T-helper 2 cell treated with Interferon-gamma antibody and Interleukin-4, amounts not matched to agents 5 μg/mL and 100 μg/mL, for 36 hours (primary cell): ENCODE results near the gene SLC27A6.
"Not testable (repeated sequence)": the region's sequence is repeated elsewhere in the genome, so short reads cannot be mapped to it uniquely, and the experiment has no call there.

ENCODE experiments used
- DNase-seq: peaks from one replicate; pipeline ENCODE4 v3.0.0; 2021; ENCODE audit warnings: low spot score
- H3K27ac Mint-ChIP-seq: one replicate; pipeline ENCODE4 v1.8.0; 2021; ENCODE audit warnings: mild to moderate bottlenecking, mixed read lengths
- H3K27me3 Mint-ChIP-seq: one replicate; pipeline ENCODE4 v1.8.0; 2021; ENCODE audit warnings: low read depth, mixed read lengths
- H3K36me3 Mint-ChIP-seq: one replicate; pipeline ENCODE4 v1.8.0; 2021; ENCODE audit warnings: low read depth, mixed read lengths
- H3K4me1 Mint-ChIP-seq: one replicate; pipeline ENCODE4 v1.8.0; 2021; ENCODE audit warnings: low read depth, mixed read lengths
- H3K4me3 Mint-ChIP-seq: one replicate; pipeline ENCODE4 v1.8.0; 2022; ENCODE audit warnings: mild to moderate bottlenecking, moderate library complexity, mixed read lengths
- H3K9me3 Mint-ChIP-seq: one replicate; pipeline ENCODE4 v1.8.0; 2021; ENCODE audit warnings: mixed read lengths

SLC27A6 gene

GRCh38 chr5:129022599-129022998, 57.3 kb downstream of the SLC27A6 start:
- DNase-seq, result no peak
- Mint-ChIP-seq H3K9me3 (no peaks in the 10 kb centered on the region), H3K36me3 (no peaks in the 10 kb centered on the region), H3K27ac (no peak overlapping the region), H3K4me1 (no peaks in the 10 kb centered on the region), H3K4me3 (no peak overlapping the region), H3K27me3 (no peaks in the 10 kb centered on the region)

DNA sequence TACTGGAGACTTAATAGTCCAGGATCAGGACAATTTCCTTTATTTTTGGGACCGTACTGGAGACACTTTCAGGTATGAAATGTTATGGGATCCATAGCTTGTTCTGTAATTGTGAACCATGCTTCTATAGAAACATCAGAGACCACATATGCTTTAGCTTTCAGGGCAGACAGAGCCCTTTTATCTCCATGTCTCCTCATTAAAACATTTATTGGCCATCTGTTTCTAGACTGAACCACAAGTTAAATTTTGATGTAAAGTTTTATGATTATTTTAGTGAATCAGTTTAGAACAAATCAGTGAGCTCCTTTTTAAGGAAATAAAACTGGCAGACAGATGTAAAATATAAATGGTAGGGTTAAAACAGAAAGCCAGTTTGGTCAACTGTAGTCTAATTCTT, 62.0 kb downstream of the SLC27A6 start:
- no peaks in the 10 kb centered on the region for H3K36me3 Mint-ChIP-seq
- no peaks in the 10 kb centered on the region for H3K9me3 Mint-ChIP-seq
- DNase-seq, result no peak
- H3K4me1 Mint-ChIP-seq, result no peaks in the 10 kb centered on the region
- H3K27ac Mint-ChIP-seq, result no peak overlapping the region
- H3K4me3 Mint-ChIP-seq, result no peak overlapping the region
- no peaks in the 10 kb centered on the region for H3K27me3 Mint-ChIP-seq

- Mint-ChIP-seq H3K9me3 (no peaks in the 10 kb centered on the region), H3K36me3 (no peaks in the 10 kb centered on the region), H3K4me1 (no peaks in the 10 kb centered on the region), H3K4me3 (no peak overlapping the region), H3K27me3 (no peaks in the 10 kb centered on the region), H3K27ac (no peak overlapping the region)
- no peak for DNase-seq
Measured at GRCh38 chr5:129031886-129032683, 66.8 kb downstream of the SLC27A6 start.

DNA sequence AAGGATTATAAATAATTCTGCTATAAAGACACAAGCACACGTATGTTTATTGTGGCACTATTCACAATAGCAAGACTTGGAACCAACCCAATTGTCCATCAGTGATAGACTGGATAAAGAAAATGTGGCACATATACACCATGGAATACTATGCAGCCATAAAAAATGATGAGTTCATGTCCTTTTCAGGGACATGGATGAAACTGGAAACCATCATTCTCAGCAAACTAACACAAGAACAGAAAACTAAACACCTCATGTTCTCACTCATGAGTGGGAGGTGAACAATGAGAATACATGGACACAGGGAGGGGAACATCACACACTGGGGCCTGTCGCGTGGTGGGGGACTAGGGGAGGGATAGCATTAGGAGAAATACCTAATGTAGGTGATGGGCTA, 71.0 kb downstream of the SLC27A6 start:
- not testable (repeated sequence) for H3K36me3 Mint-ChIP-seq, H3K4me3 Mint-ChIP-seq, H3K27me3 Mint-ChIP-seq, DNase-seq, H3K27ac Mint-ChIP-seq, H3K9me3 Mint-ChIP-seq, H3K4me1 Mint-ChIP-seq

- no peaks in the 10 kb centered on the region for H3K4me1 Mint-ChIP-seq
- H3K27me3 Mint-ChIP-seq, result no peaks in the 10 kb centered on the region
- peaks cover 7% of the 10 kb centered on the region for H3K9me3 Mint-ChIP-seq
- no peak overlapping the region for H3K27ac Mint-ChIP-seq
- no peak for DNase-seq
- H3K4me3 Mint-ChIP-seq, result no peak overlapping the region
- no peaks in the 10 kb centered on the region for H3K36me3 Mint-ChIP-seq
Measured at GRCh38 chr5:129041196-129041881, 76.1 kb downstream of the SLC27A6 start.

DNA sequence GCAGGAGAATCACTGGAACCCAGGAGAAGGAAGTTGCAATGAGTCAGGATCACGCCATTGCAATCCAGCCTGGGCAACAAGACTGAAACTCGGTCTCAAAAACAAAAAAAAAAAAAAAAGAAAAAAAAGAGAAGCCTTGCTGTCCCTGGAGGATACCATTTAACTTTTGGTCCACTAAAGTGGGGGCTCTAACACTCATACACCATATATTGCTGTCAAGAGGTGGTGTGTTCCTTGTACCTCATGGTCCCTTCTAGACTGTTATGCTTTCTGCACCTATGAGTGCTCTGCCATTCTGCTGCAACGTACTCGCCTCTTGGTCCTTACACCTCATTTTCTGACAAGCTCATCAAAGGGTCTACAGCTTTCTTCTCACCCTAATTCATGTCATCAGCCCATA, 77.0 kb downstream of the SLC27A6 start:
- Mint-ChIP-seq H3K4me1 (no peaks in the 10 kb centered on the region), H3K27me3 (no peaks in the 10 kb centered on the region), H3K9me3 (peaks cover 7% of the 10 kb centered on the region), H3K36me3 (no peaks in the 10 kb centered on the region), H3K4me3 (no peak overlapping the region), H3K27ac (no peak overlapping the region)
- no peak for DNase-seq

GRCh38 chr5:129043894-129044293, 78.6 kb downstream of the SLC27A6 start:
- Mint-ChIP-seq H3K27me3 (no peaks in the 10 kb centered on the region), H3K9me3 (peaks cover 7% of the 10 kb centered on the region), H3K4me3 (no peak overlapping the region), H3K27ac (no peak overlapping the region), H3K36me3 (no peaks in the 10 kb centered on the region), H3K4me1 (no peaks in the 10 kb centered on the region)
- no peak for DNase-seq

- Mint-ChIP-seq H3K4me3 (no peak overlapping the region), H3K27ac (no peak overlapping the region), H3K4me1 (no peaks in the 10 kb centered on the region), H3K9me3 (peaks cover 7% of the 10 kb centered on the region), H3K27me3 (no peaks in the 10 kb centered on the region), H3K36me3 (no peaks in the 10 kb centered on the region)
- DNase-seq, result no peak
Measured at GRCh38 chr5:129046151-129046550, 80.9 kb downstream of the SLC27A6 start.

- Mint-ChIP-seq H3K4me3 (no peak overlapping the region), H3K27ac (no peak overlapping the region), H3K4me1 (no peaks in the 10 kb centered on the region), H3K9me3 (peaks cover 7% of the 10 kb centered on the region), H3K27me3 (no peaks in the 10 kb centered on the region), H3K36me3 (no peaks in the 10 kb centered on the region)
- DNase-seq, result no peak
Measured at GRCh38 chr5:129048509-129048908, 83.2 kb downstream of the SLC27A6 start.

DNA sequence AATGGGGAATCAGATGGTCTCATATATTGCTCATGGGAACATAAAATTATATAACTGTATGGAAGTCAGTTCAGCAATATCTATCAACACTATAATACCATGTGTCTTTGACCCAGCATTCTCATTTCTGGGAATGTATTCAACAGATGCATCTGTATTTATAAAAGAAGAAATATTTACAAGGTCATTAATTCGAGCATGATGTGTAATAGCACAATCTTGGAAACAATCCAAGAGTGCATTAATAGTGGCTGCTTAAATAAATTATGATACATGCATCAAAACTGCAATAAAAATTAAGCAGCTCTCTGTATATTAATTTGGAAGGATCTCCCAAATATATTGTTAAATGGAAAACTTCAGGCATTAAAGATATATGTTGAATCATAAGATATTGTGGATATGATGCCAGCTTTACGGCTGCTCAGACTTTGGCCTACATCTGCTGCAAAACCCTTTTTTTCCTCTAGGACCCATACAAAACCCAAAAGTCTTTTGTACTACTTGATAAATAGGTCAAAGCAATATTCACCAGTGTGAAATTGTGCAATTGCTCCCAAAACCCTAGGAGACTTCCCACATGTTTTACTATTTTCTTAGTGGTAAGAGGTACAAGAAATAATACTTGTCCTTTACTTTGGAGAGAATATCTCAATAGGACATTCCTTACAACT, 84.0 kb downstream of the SLC27A6 start:
- H3K4me3 Mint-ChIP-seq, result no peak overlapping the region
- H3K9me3 Mint-ChIP-seq, result peaks cover 5% of the 10 kb centered on the region
- H3K36me3 Mint-ChIP-seq, result no peaks in the 10 kb centered on the region
- no peak overlapping the region for H3K27ac Mint-ChIP-seq
- H3K4me1 Mint-ChIP-seq, result no peaks in the 10 kb centered on the region
- no peak for DNase-seq
- H3K27me3 Mint-ChIP-seq, result no peaks in the 10 kb centered on the region

- Mint-ChIP-seq H3K4me3 (no peak overlapping the region), H3K9me3 (no peaks in the 10 kb centered on the region), H3K27me3 (no peaks in the 10 kb centered on the region), H3K36me3 (no peaks in the 10 kb centered on the region), H3K27ac (no peak overlapping the region), H3K4me1 (no peaks in the 10 kb centered on the region)
- DNase-seq, result no peak
Measured at GRCh38 chr5:129051283-129051682, 86.0 kb downstream of the SLC27A6 start.

- H3K27ac Mint-ChIP-seq, result no peak overlapping the region
- no peaks in the 10 kb centered on the region for H3K36me3 Mint-ChIP-seq
- no peak for DNase-seq
Measured at GRCh38 chr5:129053438-129053837, 88.2 kb downstream of the SLC27A6 start.

GRCh38 chr5:129057329-129057728, 92.0 kb downstream of the SLC27A6 start:
- H3K4me1 Mint-ChIP-seq, result no peaks in the 10 kb centered on the region
- H3K4me3 Mint-ChIP-seq, result no peak overlapping the region

More at GRCh38 chr5:129053438-129053837, 88.2 kb downstream of the SLC27A6 start:
- Mint-ChIP-seq H3K9me3 (no peaks in the 10 kb centered on the region), H3K4me1 (no peaks in the 10 kb centered on the region), H3K4me3 (no peak overlapping the region), H3K27me3 (no peaks in the 10 kb centered on the region)

DNA sequence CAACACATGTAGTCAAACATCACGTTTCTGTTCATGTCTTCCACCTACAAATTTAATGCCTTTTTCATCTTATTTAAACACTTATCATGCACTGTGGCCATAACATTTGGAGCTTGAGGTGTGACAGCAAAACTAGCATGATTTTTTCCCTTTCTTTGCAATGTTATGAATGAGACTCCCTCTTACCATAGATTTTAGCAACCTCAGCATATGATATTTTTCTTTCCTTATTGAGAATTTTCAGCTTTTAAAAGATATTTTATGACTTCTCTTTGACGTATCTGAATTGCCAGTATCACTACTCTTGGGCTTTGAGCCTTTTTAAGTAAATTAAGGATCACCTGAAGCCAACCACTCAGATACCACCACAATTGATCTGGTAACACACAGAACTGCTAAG, 96.6 kb downstream of the SLC27A6 start:
- Mint-ChIP-seq H3K4me1 (no peaks in the 10 kb centered on the region), H3K27ac (no peak overlapping the region), H3K4me3 (no peak overlapping the region), H3K36me3 (no peaks in the 10 kb centered on the region), H3K9me3 (no peaks in the 10 kb centered on the region), H3K27me3 (no peaks in the 10 kb centered on the region)
- DNase-seq, result no peak

More at GRCh38 chr5:129057329-129057728, 92.0 kb downstream of the SLC27A6 start:
- Mint-ChIP-seq H3K36me3 (no peaks in the 10 kb centered on the region), H3K27ac (no peak overlapping the region), H3K9me3 (no peaks in the 10 kb centered on the region), H3K27me3 (no peaks in the 10 kb centered on the region)
- no peak for DNase-seq
